HFFc6 (cell line): ENCODE results near the gene GAB2. TPM values are rescaled to one million over a fixed set of nuclear protein-coding genes. Genes with fewer than 3 reads are reported as not detected.

Experiments
- DNase-seq: peaks from one replicate; pipeline ENCODE4 v3.0.0-alpha.2; 2018
- H3K27ac Mint-ChIP-seq: 2 replicates; pipeline ENCODE4 v1.8.0; 2020; ENCODE audit warnings: mild to moderate bottlenecking, mixed read lengths
- H3K27me3 Mint-ChIP-seq: 2 replicates; pipeline ENCODE4 v1.8.0; 2021; ENCODE audit warnings: mild to moderate bottlenecking, moderate library complexity, mixed read lengths; ENCODE audit not compliant: insufficient read depth
- H3K36me3 Mint-ChIP-seq: 2 replicates; pipeline ENCODE4 v1.8.0; 2021; ENCODE audit warnings: low read depth, mixed read lengths
- H3K4me1 Mint-ChIP-seq: 2 replicates; pipeline ENCODE4 v1.8.0; 2020; ENCODE audit warnings: low read depth, mixed read lengths
- H3K4me3 Mint-ChIP-seq: 2 replicates; pipeline ENCODE4 v1.8.0; 2020; ENCODE audit warnings: mild to moderate bottlenecking, moderate library complexity, mixed read lengths
- H3K9me3 Mint-ChIP-seq: 2 replicates; pipeline ENCODE4 v1.8.0; 2020; ENCODE audit warnings: mild to moderate bottlenecking, mixed read lengths
- CTCF ChIP-seq: fragments of 200-600 bp; sonication (generic); IDR thresholded peaks from 2 replicates; pipeline ENCODE4 v1.5.0; 2021; ENCODE audit warnings: antibody characterized with exemption, mild to moderate bottlenecking
- total RNA-seq, 6 experiments: library from RNA; stranded (reverse); fragmentation: NEBNext Ultra II Directional; extraction: Animal tissue kit (Norgen Biotek cat#: 25700); gene quantifications; 2 replicates in 1 of 6; 3 replicates in 5 of 6; pipeline ENCODE4 v1.2.3, GENCODE V29; 2021

Gene GAB2
- total RNA-seq, 6 experiments from 2014 or later, result 8.4 to 12.1 (median 9.9) TPM

DNA sequence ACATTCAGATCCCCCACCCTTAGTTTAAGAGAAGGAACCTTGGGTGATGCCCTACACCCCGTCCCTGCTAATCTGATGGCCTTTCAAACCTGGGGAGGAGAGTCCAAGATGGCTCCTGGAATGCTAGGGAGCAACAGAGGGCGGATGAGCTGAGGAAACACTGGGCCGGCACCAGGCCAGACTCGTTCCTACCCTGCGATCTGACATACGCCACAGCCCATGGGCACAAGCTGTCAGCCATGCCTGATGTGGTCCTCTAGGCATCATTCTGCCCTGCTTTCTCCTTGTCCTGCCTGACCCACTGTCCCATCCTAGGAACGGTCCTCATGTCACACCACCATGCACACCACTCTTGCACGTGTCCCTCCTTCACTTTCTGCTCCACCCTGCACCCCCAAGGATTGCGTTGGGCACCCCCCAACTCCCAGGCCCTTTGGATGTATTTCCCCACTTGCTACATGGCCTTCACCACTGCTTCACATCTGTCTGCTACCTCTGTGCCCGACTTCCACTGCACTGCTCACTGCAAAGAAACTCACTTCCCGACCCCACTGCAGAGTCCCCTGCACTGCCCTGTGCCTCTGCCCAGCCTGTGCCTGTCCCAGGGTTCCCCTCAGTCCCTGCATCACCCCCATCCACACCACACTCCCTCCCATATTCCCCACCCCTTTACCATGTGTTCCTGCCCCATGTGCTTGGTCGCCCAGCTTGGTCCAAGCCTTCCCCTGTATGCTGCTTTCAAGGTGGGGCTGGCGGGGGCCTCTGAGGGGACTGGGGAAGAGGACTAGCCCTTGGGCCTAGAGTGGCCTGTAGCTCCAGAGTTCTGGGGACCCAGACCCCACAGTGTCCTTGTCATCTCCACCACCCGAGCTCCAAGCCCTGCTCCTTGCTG lies 199.7 kb downstream of the GAB2 start:
- TF ChIP-seq CTCF, result no peak
- Mint-ChIP-seq H3K27me3 (peaks cover 2% of the 10 kb centered on the region; the same call in 1 of the 2 replicates), H3K36me3 (peaks cover 28% of the 10 kb centered on the region), H3K9me3 (no peaks in the 10 kb centered on the region), H3K4me1 (peaks cover 9% of the 10 kb centered on the region), H3K27ac (no peak overlapping the region), H3K4me3 (no peak overlapping the region)
- DNase-seq, result no peak

- Mint-ChIP-seq H3K27me3 (peaks cover 2% of the 10 kb centered on the region; the same call in 1 of the 2 replicates), H3K27ac (no peak overlapping the region), H3K36me3 (peaks cover 30% of the 10 kb centered on the region), H3K9me3 (no peaks in the 10 kb centered on the region), H3K4me1 (peaks cover 20% of the 10 kb centered on the region), H3K4me3 (no peak overlapping the region)
- no peak for DNase-seq
- TF ChIP-seq CTCF, result no peak
Observed at GRCh38 chr11:78216571-78217287, 200.9 kb downstream of the GAB2 start.

DNA sequence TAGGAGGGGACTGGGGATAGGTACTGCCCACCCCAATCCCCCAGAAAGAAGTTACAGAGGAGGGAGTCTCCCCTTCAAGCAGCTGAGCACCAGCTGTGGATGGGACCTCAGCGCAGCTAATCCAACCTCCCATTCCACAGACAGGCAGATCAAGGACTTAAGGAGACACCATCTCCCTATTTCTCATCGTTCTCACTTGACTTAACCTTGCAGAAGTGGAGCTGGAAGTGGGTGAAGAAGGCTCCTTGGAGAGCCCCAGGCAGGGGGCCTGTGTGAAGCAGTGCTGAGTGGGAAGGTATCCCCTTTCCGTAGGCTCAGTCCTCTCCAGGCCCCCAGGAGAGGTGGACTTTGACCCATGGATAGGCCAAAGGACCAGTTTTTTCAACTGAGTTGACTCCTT lies 201.6 kb downstream of the GAB2 start:
- peaks cover 30% of the 10 kb centered on the region for H3K36me3 Mint-ChIP-seq
- peaks cover 22% of the 10 kb centered on the region for H3K4me1 Mint-ChIP-seq
- DNase-seq, result no peak
- H3K4me3 Mint-ChIP-seq, result no peak overlapping the region
- peaks cover 2% of the 10 kb centered on the region; the same call in 1 of the 2 replicates for H3K27me3 Mint-ChIP-seq
- H3K9me3 Mint-ChIP-seq, result no peaks in the 10 kb centered on the region
- H3K27ac Mint-ChIP-seq, result no peak overlapping the region
- TF ChIP-seq CTCF, result no peak

- Mint-ChIP-seq H3K4me1 (peaks cover 22% of the 10 kb centered on the region), H3K36me3 (peaks cover 39% of the 10 kb centered on the region), H3K4me3 (no peak overlapping the region), H3K27me3 (no peaks in the 10 kb centered on the region), H3K9me3 (no peaks in the 10 kb centered on the region), H3K27ac (no peak overlapping the region; the same call in 1 of the 2 replicates)
- no peak for DNase-seq
- TF ChIP-seq CTCF, result no peak
Observed at GRCh38 chr11:78214331-78215194, 203.1 kb downstream of the GAB2 start.
